HG03103 (cell line): ENCODE data around the gene ANKRD53.

ENCODE experiments used
- ATAC-seq: cut with Tn5 transposase; IDR thresholded peaks from one replicate; pipeline ENCODE4 v1.9.1; 2021; ENCODE audit warnings: low read depth; ENCODE audit not compliant: unreplicated experiment

The ANKRD53 gene

GRCh38 chr2:70978341-70979179 lies at the start of gene ANKRD53:
TSS of gene ANKRD53 (plus strand) at chr2:70978630. CDS start at chr2:70978646, 16 bp downstream.
- ATAC-seq = no peak

GRCh38 chr2:70930371-70931329 lies 47.8 kb upstream of the ANKRD53 start:
- no peak for ATAC-seq

- ATAC-seq = no peak
Measured at GRCh38 chr2:70931376-70932000, 46.9 kb upstream of the ANKRD53 start.

GRCh38 chr2:70932631-70933230 lies 45.7 kb upstream of the ANKRD53 start:
- ATAC-seq = no peak

GRCh38 chr2:70934981-70935380 lies 43.4 kb upstream of the ANKRD53 start:
- ATAC-seq = no peak

GRCh38 chr2:70935468-70936164 lies 42.8 kb upstream of the ANKRD53 start, which contains the start of gene ATP6V1B1:
TSS of gene ATP6V1B1 (plus strand) at chr2:70935900. CDS start at chr2:70935955, 55 bp downstream.
- ATAC-seq = no peak

- ATAC-seq = no peak
Measured at GRCh38 chr2:70936165-70936978, 42.1 kb upstream of the ANKRD53 start.

GRCh38 chr2:70936979-70937811 lies 41.2 kb upstream of the ANKRD53 start:
- no peak for ATAC-seq

GRCh38 chr2:70937866-70938585 lies 40.4 kb upstream of the ANKRD53 start:
- no peak for ATAC-seq

GRCh38 chr2:70938586-70938950 lies 39.9 kb upstream of the ANKRD53 start:
- ATAC-seq = no peak

GRCh38 chr2:70939001-70939838 lies 39.2 kb upstream of the ANKRD53 start:
- ATAC-seq = no peak

- ATAC-seq = no peak
Measured at GRCh38 chr2:70939839-70940580, 38.4 kb upstream of the ANKRD53 start.

GRCh38 chr2:70941186-70941585 lies 37.2 kb upstream of the ANKRD53 start:
- ATAC-seq = no peak

GRCh38 chr2:70941701-70942100 lies 36.7 kb upstream of the ANKRD53 start:
- ATAC-seq = no peak

GRCh38 chr2:70942396-70943204 lies 35.8 kb upstream of the ANKRD53 start:
- no peak for ATAC-seq
